A549 (cell line): Measurements from ENCODE around the gene DYNLT4.

Source experiments
- BHLHE40 ChIP-seq: IDR thresholded peaks from 2 replicates; pipeline ENCODE4 v1.6.1; 2012; ENCODE audit warnings: low read depth, low read length, inconsistent platforms
- ESRRA ChIP-seq: fragments of 150-350 bp; IDR thresholded peaks from 2 replicates; pipeline ENCODE4 v1.6.1; 2014; ENCODE audit warnings: mild to moderate bottlenecking, low read length, borderline replicate concordance
- HDAC2 ChIP-seq: fragments of 200-600 bp; sonication (generic); IDR thresholded peaks from 2 replicates; pipeline ENCODE4 v1.6.1; 2016
- JUN ChIP-seq, 2 experiments: fragments of >200 bp; sonication (Bioruptor Twin); formaldehyde crosslinking; IDR thresholded peaks; 2 replicates in 1 of 2; 3 replicates in 1 of 2; pipeline ENCODE4 v1.6.1; 2016 to 2017
- POLR2A ChIP-seq: IDR thresholded peaks from 2 replicates; pipeline ENCODE4 v1.6.1; 2012; ENCODE audit warnings: mild to moderate bottlenecking, low read length
- TF ChIP-seq, protein P1 (sequence below): fragments of >200 bp; sonication (Bioruptor Twin); formaldehyde crosslinking; IDR thresholded peaks from 3 replicates; pipeline ENCODE4 v1.5.1; 2016
- TF ChIP-seq, protein P2 (sequence below): fragments of 200-600 bp; sonication (generic); IDR thresholded peaks from 2 replicates; pipeline ENCODE4 v1.6.1; 2016; ENCODE audit warnings: antibody characterized with exemption, mild to moderate bottlenecking, moderate library complexity

DNA sequence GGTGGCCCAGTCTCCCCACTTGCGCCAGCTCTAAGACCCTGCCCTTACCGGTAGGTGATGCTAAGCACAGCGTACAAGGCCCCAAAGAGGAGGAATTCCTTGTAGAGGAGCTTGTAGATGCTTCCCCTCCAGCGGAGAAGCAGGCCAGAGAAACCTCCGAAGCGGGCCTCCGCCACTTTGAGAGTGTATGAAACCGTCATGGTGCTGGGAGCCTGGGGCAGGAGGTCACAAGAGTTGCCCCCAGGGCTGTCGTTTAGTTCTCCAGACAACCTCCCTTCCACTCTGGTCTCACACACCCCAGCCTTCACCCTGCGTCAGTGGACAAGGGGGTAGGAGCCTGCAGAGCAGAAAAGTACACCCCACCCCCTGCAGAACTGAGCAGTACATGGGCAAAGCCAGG is 19.6 kb downstream of the DYNLT4 start:
- TF ChIP-seq, protein P1, sequence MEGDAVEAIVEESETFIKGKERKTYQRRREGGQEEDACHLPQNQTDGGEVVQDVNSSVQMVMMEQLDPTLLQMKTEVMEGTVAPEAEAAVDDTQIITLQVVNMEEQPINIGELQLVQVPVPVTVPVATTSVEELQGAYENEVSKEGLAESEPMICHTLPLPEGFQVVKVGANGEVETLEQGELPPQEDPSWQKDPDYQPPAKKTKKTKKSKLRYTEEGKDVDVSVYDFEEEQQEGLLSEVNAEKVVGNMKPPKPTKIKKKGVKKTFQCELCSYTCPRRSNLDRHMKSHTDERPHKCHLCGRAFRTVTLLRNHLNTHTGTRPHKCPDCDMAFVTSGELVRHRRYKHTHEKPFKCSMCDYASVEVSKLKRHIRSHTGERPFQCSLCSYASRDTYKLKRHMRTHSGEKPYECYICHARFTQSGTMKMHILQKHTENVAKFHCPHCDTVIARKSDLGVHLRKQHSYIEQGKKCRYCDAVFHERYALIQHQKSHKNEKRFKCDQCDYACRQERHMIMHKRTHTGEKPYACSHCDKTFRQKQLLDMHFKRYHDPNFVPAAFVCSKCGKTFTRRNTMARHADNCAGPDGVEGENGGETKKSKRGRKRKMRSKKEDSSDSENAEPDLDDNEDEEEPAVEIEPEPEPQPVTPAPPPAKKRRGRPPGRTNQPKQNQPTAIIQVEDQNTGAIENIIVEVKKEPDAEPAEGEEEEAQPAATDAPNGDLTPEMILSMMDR = no peak
- TF ChIP-seq, protein P2, sequence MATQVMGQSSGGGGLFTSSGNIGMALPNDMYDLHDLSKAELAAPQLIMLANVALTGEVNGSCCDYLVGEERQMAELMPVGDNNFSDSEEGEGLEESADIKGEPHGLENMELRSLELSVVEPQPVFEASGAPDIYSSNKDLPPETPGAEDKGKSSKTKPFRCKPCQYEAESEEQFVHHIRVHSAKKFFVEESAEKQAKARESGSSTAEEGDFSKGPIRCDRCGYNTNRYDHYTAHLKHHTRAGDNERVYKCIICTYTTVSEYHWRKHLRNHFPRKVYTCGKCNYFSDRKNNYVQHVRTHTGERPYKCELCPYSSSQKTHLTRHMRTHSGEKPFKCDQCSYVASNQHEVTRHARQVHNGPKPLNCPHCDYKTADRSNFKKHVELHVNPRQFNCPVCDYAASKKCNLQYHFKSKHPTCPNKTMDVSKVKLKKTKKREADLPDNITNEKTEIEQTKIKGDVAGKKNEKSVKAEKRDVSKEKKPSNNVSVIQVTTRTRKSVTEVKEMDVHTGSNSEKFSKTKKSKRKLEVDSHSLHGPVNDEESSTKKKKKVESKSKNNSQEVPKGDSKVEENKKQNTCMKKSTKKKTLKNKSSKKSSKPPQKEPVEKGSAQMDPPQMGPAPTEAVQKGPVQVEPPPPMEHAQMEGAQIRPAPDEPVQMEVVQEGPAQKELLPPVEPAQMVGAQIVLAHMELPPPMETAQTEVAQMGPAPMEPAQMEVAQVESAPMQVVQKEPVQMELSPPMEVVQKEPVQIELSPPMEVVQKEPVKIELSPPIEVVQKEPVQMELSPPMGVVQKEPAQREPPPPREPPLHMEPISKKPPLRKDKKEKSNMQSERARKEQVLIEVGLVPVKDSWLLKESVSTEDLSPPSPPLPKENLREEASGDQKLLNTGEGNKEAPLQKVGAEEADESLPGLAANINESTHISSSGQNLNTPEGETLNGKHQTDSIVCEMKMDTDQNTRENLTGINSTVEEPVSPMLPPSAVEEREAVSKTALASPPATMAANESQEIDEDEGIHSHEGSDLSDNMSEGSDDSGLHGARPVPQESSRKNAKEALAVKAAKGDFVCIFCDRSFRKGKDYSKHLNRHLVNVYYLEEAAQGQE = no peak
- TF ChIP-seq BHLHE40 (no peak), POLR2A (no peak), HDAC2 (no peak), JUN (IDR thresholded peaks at IDR 0.05) (no peak), ESRRA (no peak)
